Cardiac fibroblast (primary cell): ENCODE measurements around the gene ZNF335.
"Not testable (repeated sequence)": the region's sequence is repeated elsewhere in the genome, so short reads cannot be mapped to it uniquely, and the experiment has no call there.

Source experiments
- DNase-seq, 2 donors: peaks; one replicate each; pipeline versions ENCODE4 v3.0.0 to v3.0.0-alpha.2; 2010; ENCODE audit warnings: low read depth in 2 of 2
- H3K4me3 ChIP-seq, 2 donors: replicated peaks in 1 of 2; 1 replicate in 1 of 2; 2 replicates in 1 of 2; pipeline ENCODE4 v1.5.1; 2011; ENCODE audit warnings: low read depth in 2 of 2, low read length in 2 of 2, mild to moderate bottlenecking in 2 of 2, moderate library complexity in 1 of 2
- TF ChIP-seq, protein P1 (sequence below): IDR thresholded peaks from one replicate; pipeline ENCODE4 v1.5.1; 2011; ENCODE audit warnings: low read depth, mild to moderate bottlenecking, low read length, inconsistent platforms

ZNF335 gene

DNA sequence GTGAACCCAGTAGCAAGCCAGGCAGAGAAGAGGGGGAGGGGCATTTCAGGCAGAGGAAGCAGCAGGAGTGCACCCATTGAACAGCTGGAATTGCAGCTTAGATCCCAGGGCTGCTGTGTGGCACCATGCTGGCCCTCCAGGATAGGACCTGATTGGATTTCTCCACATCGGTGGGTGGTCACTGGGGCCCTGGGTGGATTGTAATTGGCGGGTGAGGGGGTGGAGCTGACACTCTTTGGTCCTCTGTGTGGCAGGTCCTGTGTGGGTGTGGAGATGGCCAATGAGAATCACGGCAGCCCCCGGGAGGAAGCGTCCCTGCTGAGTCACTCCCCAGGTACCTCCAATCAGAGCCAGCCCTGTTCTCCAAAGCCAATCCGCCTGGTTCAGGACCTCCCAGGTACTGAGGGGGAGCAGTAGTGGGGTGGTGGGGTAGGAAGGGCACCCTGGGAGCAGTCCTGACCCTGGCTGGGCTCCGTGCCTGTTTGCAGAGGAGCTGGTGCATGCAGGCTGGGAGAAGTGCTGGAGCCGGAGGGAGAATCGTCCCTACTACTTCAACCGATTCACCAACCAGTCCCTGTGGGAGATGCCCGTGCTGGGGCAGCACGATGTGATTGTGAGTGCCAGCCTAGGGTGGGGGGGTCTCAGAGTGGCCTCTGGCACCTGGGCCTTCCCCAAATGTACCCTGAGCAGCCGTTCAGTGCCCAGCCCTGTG is 33.1 kb downstream of the ZNF335 start:
- H3K4me3 ChIP-seq, result no peak overlapping the region
- no peak for DNase-seq
- TF ChIP-seq, protein P1, sequence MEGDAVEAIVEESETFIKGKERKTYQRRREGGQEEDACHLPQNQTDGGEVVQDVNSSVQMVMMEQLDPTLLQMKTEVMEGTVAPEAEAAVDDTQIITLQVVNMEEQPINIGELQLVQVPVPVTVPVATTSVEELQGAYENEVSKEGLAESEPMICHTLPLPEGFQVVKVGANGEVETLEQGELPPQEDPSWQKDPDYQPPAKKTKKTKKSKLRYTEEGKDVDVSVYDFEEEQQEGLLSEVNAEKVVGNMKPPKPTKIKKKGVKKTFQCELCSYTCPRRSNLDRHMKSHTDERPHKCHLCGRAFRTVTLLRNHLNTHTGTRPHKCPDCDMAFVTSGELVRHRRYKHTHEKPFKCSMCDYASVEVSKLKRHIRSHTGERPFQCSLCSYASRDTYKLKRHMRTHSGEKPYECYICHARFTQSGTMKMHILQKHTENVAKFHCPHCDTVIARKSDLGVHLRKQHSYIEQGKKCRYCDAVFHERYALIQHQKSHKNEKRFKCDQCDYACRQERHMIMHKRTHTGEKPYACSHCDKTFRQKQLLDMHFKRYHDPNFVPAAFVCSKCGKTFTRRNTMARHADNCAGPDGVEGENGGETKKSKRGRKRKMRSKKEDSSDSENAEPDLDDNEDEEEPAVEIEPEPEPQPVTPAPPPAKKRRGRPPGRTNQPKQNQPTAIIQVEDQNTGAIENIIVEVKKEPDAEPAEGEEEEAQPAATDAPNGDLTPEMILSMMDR, result no peak

DNA sequence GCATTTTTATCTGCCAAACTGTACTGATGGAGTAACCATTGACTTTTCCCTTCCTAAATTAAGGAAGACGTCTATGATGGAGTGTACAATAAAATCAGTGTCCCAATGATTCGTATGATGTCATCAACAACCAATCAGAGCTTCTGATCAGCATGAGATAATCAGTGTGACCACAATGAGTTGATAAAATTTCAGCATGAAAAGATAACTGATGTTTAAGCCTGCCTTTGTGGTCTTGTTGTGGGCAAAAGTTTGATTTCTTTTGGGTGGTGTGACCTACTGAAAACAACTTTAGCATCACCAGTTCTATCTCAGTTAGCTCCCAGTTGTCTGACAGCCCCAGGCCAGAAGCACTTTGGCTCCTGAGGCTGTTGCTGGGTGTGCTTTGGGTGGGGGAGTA is 34.2 kb downstream of the ZNF335 start:
- H3K4me3 ChIP-seq, result no peak overlapping the region
- TF ChIP-seq, protein P1, result no peak
- no peak for DNase-seq

DNA sequence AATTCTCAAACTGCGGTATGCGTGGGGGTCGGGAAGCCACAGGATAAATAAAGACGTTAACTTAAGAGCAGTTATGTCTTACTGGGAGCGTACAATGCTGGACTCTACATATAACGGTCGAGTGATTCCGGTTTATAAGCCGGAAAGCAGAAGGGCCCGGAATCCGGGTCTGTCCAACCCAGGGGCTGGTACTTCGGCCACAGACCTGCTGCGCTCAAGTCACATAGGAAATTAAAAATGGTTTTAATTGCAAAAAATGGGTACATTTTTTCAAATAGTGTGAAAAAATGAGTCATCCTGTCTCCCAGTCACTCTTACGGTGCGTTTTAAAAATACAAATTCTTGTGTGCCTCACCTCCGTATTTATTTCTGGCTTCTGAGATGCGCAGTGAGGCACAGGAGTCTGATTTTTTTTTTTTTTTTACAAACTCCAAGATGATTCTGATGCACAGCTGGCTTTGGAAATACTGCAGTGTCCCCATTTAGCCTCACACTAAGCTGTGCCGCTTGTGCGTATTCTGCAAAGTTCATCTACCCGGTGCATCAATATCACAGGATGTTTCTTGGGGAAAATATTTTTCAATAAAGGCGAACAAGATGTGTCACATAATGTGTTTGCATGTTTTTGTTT is 36.5 kb downstream of the ZNF335 start:
- peak; percentile 33 to 53 for DNase-seq
- TF ChIP-seq, protein P1, result no peak
- peak overlapping the region; percentile 57 to 67 for H3K4me3 ChIP-seq

DNA sequence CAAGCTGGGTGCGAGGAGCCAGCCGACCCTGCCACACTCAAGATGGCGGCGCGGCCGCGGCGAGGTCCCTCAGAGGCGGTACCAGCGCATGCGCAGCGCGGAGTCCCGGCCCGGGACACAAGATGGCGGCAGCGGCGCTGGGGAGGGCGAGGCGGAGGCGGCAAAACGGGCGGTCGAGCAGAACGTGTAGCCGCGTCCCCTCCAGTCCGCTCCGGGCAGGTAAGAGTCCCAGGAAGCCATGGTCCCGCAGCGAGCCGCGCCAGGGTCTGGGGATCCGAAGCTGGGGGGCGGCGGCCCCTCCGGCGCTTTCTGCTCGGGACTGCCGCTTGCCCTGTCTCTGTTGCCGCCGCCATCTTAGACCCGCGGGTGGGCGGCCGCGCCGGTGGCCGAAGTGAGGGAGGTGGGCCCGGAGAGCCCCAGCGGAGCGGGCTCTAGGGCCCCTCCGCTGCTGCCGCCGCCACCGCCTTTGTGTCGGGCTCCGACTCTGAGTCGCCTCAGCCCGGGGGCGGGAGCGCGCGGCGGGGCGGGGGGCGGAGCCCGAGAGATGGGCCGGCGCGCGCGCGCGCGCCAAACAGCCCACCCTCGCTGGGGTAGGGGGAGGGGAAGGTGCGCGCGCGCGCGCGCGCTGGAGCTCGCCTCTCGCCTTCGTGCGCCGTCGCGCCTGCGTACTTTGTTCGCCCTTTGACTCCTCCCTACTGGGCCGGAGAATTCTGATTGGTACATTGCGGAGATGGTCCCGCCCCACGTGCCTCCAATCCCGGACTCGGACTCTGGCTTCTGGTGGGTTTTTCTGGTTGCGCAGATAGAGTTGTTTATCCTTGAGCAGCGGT is 37.2 kb downstream of the ZNF335 start, which contains the start of gene PCIF1:
Gene PCIF1 (plus strand): TSS at position 98 of the 830 bp plus-strand sequence. CDS start 4,317 bp downstream, outside the sequence.
- peak within 1 kb of the TSS; percentile 98 to 99 for H3K4me3 ChIP-seq
- peak; percentile 98 to 99 for DNase-seq
- TF ChIP-seq, protein P1, result no peak

- TF ChIP-seq, protein P1, result no peak
- DNase-seq, result peak; percentile 47 to 67
- H3K4me3 ChIP-seq, result peak overlapping the region; percentile 98 to 99
Measured at GRCh38 chr20:45934046-45934585, 37.9 kb downstream of the ZNF335 start.

- H3K4me3 ChIP-seq, result peak overlapping the region; percentile 98 to 99
- TF ChIP-seq, protein P1, result no peak
- DNase-seq, result peak; percentile 75 to 82
Measured at GRCh38 chr20:45933266-45934045, 38.5 kb downstream of the ZNF335 start.

DNA sequence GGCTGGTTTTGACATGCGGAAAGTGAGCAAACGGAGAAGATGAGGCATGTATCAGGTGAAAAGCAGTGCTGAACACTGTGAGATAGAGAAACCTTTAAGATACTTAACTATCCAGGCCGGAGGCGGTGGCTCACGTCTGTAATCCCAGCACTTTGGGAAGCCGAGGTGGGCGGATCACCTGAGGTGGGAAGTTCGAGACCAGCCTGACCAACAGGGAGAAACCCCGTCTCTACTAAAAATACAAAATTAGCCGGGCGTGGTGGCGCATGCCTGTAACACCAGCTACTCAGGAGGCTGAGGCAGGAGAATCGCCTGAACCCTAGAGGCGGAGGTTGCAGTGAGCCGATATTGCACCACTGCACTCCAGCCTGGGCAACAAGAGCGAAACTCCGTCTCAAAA is 40.3 kb downstream of the ZNF335 start:
- DNase-seq, H3K4me3 ChIP-seq: not testable (repeated sequence)
